TTC549 (cell line): ENCODE measurements around the gene EPM2AIP1.
"Not testable (repeated sequence)": the region's sequence is repeated elsewhere in the genome, so short reads cannot be mapped to it uniquely, and the experiment has no call there.

Source experiments
- FAIRE-seq: peaks from 2 replicates; lab custom pipeline; 2012; peaks lifted over from hg19 to GRCh38; lab: Jason Lieb, UNC

EPM2AIP1 gene

DNA sequence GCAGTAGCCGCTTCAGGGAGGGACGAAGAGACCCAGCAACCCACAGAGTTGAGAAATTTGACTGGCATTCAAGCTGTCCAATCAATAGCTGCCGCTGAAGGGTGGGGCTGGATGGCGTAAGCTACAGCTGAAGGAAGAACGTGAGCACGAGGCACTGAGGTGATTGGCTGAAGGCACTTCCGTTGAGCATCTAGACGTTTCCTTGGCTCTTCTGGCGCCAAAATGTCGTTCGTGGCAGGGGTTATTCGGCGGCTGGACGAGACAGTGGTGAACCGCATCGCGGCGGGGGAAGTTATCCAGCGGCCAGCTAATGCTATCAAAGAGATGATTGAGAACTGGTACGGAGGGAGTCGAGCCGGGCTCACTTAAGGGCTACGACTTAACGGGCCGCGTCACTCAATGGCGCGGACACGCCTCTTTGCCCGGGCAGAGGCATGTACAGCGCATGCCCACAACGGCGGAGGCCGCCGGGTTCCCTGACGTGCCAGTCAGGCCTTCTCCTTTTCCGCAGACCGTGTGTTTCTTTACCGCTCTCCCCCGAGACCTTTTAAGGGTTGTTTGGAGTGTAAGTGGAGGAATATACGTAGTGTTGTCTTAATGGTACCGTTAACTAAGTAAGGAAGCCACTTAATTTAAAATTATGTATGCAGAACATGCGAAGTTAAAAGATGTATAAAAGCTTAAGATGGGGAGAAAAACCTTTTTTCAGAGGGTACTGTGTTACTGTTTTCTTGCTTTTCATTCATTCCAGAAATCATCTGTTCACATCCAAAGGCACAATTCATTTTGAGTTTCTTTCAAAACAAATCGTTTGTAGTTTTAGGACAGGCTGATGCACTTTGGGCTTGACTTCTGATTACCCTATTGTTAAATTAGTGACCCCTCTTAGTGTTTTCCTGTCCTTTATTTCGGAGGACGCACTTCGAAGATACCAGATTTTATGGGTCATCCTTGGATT lies 674 bp upstream of the EPM2AIP1 start, which contains the start of gene MLH1:
MLH1 (plus strand) TSS at position 193 of the 958 bp plus-strand sequence; CDS start at position 223, 30 bp downstream.
- FAIRE-seq = no peak

DNA sequence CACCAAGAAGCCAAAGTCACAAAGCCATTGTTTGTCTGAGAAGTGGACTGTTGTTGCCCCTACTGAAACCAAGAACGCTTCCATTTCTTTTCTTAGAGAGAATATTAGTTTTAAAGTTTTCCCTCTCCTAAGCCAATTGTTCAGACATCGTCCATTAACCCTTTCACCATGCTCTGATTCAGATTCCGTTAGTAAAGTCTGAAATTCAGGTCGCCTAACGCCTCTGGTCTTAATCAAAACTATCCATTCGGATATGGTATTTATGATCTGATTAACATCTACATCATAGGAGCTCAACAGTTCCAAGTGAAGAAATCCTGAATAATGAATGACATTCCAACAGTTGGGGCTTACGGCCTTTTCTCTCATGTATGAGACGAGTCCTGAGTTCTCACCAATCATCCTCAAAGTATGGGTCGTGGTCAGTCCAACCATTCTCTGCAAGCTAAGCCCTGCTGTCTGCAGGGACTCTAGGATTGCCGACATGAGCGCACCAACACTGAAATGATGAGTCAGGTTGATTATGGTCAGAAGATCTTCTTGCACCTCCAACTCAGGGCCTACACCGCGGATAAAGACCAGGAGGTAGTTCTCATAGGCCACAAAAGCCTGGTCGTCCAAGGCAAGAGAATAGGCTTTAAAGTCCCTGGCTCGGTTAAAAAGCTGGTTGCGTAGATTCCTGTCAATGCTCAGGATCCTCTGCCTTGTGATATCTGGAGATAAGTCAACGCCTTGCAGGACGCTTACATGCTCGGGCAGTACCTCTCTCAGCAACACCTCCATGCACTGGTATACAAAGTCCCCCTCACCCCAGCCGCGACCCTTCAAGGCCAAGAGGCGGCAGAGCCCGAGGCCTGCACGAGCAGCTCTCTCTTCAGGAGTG lies 767 bp downstream of the EPM2AIP1 start:
- no peak for FAIRE-seq

DNA sequence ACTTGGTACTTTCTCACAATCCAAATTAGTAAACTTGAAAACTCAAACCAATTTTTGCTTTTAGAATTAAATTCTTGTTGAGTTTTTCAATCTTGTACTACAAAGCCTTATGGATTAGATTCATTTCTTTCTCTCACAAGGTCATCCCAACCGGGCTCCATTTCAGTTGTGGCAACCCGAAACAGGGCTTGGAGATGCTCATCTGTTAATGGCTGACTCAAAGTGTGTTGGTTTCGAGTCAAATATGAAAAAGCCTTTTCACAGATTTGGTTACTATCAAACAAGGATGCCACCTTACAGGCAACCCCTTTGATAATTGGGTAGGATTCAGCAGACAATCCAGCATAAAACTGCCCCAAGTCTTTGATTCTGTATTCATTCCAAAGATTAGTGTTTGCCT lies 1.8 kb downstream of the EPM2AIP1 start:
- FAIRE-seq = no peak

GRCh38 chr3:36989568-36989967 lies 3.4 kb downstream of the EPM2AIP1 start:
- FAIRE-seq = no peak

DNA sequence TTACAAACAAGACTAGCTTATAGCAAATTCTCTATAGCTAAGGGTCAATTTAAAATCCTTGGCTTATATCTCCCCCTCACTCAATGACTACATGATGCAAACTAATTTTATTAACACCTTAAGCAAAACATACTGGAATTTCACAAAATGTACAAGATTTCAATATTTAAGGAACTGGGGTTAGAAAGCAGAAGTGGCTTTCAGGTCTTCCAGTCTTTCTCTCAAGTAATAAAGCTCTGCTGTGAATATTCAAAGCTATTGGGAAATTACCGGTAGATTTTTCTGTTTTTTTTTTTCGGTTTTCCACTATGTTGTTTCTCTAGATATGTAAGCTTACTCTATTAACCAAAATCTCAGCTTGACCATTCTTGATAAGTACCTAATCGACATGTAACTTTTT lies 3.9 kb downstream of the EPM2AIP1 start:
- FAIRE-seq = no peak

- no peak for FAIRE-seq
Measured at GRCh38 chr3:36988356-36988755, 4.6 kb downstream of the EPM2AIP1 start.

DNA sequence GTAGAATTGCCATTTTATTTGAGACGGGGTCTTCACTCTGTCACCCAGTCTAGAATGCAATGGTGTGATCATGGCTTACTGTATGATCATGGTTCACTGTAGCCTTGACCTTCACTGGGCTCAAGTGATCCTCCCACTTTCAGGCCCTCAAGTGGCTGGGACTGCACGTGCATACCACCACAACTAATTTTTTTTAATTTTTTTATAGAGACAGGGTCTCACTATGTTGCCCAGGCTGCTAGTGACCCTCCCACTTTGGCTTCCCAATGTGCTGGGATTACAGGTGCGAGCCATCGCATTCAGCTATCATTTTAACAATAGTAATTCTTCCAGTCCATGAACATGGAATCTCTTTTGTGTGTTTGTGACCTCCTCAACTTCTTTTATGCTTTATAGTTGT lies 11.9 kb downstream of the EPM2AIP1 start:
- no peak for FAIRE-seq

DNA sequence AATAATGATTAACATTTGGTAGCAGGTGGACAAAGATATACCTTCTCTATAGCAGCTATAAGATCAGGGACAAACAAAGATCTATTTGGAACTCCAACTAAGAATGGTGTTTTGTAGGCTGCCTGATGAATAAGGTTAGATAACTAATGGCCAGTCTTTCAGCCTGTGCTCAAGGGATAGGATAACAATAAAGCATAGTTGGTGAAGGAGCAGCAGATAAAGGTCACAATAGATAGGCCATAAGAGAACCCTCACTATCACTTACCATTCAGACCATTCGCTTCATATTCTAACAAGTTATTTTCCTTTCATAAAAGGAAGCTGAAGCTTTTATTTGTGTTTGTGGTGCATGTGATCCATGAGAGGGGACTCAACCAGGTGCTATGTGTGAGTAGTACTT lies 19.8 kb downstream of the EPM2AIP1 start:
- no peak for FAIRE-seq

DNA sequence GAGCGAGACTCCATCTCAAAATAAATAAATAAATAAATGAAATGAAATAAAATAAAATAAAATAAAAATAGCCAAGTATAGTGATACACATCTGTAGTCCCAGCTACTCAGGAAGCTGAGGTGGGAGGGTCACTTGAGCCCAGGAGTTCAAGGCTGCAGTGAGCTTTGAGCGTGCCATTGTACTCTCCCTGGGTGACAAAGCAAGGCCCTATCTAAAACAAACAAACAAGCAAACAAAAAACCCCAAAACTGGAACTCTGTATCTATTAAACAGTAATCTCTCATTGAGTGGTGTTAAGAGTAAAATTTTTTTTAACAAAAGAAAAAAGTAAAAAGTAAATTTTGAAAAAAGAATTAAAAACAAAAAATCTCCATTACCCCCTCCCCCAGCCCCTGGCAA lies 20.8 kb downstream of the EPM2AIP1 start:
- FAIRE-seq = no peak

DNA sequence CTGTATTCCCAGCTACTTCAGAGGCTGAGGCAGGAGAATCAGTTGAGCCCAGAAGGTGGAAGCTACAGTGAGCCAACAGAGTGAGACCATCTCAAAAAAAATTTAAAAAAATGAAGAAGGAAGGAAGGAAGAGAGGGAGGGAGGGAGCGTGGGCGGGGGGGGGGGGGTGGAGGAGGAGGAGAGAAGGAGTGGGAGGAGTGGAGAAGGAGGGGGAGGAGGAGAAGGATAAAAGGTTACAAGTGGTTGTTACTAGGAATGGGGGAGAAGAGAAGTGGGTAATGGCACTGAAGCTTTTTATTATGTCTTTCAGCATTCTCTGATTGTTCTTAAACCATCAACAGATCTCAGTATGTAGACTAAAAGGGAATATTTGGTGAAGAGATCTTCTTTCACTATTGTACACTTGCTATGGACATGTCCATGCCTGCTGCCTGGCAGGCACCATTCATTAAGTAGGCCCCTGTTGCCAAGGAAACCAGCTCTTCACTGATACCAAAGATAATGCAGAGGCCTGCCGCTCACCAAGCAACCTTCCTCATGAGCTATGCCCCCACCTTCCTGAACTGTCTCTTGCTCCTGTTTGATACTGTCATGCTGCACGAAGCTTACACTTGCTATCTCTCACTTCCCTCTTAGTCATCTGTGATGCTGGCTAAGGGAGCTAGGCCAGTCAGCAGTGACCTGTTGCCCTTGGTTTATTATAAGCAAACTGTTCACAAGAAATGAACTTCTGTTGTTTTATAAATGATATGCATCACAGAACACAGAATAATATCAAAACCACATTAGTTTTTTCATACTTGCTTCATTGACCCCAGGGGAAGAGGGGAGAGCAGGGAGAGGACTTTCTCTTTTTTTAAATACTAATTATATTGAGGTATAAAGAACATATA lies 23.1 kb downstream of the EPM2AIP1 start:
- no peak for FAIRE-seq

- FAIRE-seq = no peak
Measured at GRCh38 chr3:36969085-36969484, 23.8 kb downstream of the EPM2AIP1 start.

- no peak for FAIRE-seq
Measured at GRCh38 chr3:36965440-36965839, 27.5 kb downstream of the EPM2AIP1 start.

DNA sequence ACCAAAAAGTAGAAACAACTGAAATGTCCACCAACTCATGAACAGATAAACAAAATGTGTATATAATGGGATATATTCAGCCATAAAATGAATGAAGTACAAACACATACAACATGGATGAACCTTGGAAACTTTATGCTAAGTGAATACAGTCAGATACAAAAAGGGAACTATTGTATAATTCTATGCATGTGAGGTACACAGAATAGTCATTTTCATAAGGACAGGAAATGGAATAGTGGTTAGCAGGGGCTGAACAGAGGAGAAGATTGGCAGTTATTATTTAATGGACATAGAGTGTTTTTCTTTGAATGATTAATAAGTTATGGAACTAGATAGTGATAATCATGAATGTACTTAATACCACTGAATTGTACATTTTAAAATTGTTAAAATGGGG lies 28.1 kb downstream of the EPM2AIP1 start:
- FAIRE-seq = no peak

DNA sequence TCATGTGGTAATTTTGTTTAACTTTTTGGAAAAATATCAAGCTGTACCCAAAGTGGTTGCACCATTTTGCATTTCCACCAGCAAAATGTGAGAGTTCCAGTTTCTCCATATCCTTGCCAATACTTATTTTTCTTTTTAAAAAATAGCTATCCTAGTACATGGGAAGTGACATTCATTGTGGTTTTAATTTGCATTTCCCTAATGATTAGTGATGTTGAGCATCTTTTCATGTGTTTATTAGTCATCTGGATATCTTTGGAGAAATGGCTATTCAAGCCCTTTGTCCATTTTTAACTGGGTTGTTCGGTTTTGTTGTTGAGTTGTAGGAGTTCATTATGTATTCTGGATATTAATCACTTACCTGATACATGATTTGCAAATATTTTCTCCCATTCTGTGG lies 28.6 kb downstream of the EPM2AIP1 start:
- FAIRE-seq = no peak

DNA sequence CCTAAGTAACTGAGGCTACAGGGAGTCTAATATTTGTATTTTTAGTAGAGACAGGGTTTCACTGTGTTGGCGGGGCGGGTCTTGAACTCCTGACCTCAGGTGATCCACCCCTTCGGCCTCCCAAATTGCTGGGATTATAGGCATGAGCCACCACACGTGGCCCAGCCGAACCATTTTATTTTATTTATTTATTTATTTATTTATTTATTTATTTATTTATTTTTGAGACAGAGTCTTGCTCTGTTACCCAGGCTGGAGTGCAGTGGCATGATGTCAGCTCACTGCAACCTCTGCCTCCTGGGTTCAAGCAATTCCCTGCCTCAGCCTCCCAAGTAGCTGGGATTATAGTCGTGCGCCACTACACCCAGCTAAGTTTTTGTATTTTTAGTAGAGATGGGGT lies 29.9 kb downstream of the EPM2AIP1 start:
- FAIRE-seq = not testable (repeated sequence)

- no peak for FAIRE-seq
Measured at GRCh38 chr3:36960502-36960901, 32.4 kb downstream of the EPM2AIP1 start.

GRCh38 chr3:36959821-36960220 lies 33.1 kb downstream of the EPM2AIP1 start:
- FAIRE-seq = no peak

GRCh38 chr3:36957862-36958686 lies 34.9 kb downstream of the EPM2AIP1 start:
- FAIRE-seq = no peak

- no peak for FAIRE-seq
Measured at GRCh38 chr3:36957063-36957462, 35.9 kb downstream of the EPM2AIP1 start.

GRCh38 chr3:36956155-36956554 lies 36.8 kb downstream of the EPM2AIP1 start:
- FAIRE-seq = no peak
